Peyer's patch (tissue), 4 donors: ENCODE data around the gene CRYM.
"Not testable (repeated sequence)": the region's sequence is repeated elsewhere in the genome, so short reads cannot be mapped to it uniquely, and the experiment has no call there.

Experiments used
- POLR2A ChIP-seq, 2 donors: fragments of 450-650 bp; IDR thresholded peaks; one replicate each; pipeline ENCODE4 v1.5.1; 2017; ENCODE audit warnings: antibody characterized with exemption in 2 of 2, mild to moderate bottlenecking in 2 of 2, moderate library complexity in 2 of 2
- TF ChIP-seq, protein P1 (sequence below), 6 experiments: fragments of 450-650 bp in 4 of 6; fragments of 200-600 bp in 2 of 6; sonication (generic) in 1 of 6; IDR thresholded peaks; one replicate each; pipeline ENCODE4 v1.5.1; 2017 to 2019; ENCODE audit warnings: antibody characterized with exemption in 6 of 6, mild to moderate bottlenecking in 3 of 6, moderate library complexity in 1 of 6

DNA sequence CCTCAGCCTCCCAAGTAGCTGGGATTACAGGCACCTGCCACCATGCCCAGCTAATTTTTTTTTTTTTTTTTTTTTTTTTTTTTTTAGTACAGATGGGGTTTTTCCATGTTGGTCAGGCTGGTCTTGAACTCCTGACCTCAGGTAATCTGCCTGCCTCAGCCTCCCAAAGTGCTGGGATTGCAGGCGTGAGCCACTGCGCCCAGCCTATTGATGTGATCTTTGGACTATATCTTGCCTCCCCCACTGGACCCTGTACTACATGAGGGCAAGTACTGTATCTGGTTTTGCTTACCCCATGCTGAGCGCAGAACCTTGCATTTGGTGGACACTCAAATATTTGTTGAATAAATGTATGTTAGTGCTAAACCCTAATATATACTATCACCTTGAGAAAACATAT lies 5.3 kb downstream of the CRYM start:
- TF ChIP-seq, protein P1, sequence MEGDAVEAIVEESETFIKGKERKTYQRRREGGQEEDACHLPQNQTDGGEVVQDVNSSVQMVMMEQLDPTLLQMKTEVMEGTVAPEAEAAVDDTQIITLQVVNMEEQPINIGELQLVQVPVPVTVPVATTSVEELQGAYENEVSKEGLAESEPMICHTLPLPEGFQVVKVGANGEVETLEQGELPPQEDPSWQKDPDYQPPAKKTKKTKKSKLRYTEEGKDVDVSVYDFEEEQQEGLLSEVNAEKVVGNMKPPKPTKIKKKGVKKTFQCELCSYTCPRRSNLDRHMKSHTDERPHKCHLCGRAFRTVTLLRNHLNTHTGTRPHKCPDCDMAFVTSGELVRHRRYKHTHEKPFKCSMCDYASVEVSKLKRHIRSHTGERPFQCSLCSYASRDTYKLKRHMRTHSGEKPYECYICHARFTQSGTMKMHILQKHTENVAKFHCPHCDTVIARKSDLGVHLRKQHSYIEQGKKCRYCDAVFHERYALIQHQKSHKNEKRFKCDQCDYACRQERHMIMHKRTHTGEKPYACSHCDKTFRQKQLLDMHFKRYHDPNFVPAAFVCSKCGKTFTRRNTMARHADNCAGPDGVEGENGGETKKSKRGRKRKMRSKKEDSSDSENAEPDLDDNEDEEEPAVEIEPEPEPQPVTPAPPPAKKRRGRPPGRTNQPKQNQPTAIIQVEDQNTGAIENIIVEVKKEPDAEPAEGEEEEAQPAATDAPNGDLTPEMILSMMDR (IDR thresholded peaks at IDR 0.05), result not testable (repeated sequence)
- not testable (repeated sequence) for TF ChIP-seq POLR2A (IDR thresholded peaks at IDR 0.05)
